Panc1 (cell line): ENCODE results near the gene SHLD3.

Source experiments
- POLR2AphosphoS5 ChIP-seq: IDR thresholded peaks from 2 replicates; pipeline ENCODE4 v1.6.1; 2012; ENCODE audit warnings: mild to moderate bottlenecking, low read depth, low read length, moderate library complexity
- SIN3A ChIP-seq: IDR thresholded peaks from 2 replicates; pipeline ENCODE4 v1.6.1; 2012; ENCODE audit warnings: low read depth, mild to moderate bottlenecking, low read length, moderate library complexity, borderline replicate concordance; ENCODE audit not compliant: insufficient read depth
- TCF7L2 ChIP-seq: IDR thresholded peaks from 2 replicates; pipeline ENCODE4 v1.6.1; 2011; ENCODE audit warnings: mild to moderate bottlenecking, low read depth, low read length, inconsistent platforms
- TF ChIP-seq, protein P1 (sequence below): fragments of 450-650 bp; IDR thresholded peaks from 2 replicates; pipeline ENCODE4 v1.5.1; 2017; ENCODE audit warnings: mild to moderate bottlenecking
- TF ChIP-seq, protein P2 (sequence below), 2 experiments: IDR thresholded peaks; 2 replicates each; pipeline ENCODE4 v1.6.1; 2011 to 2012; ENCODE audit warnings: low read depth in 2 of 2, control low read depth in 1 of 2, low read length in 1 of 2, mild to moderate bottlenecking in 1 of 2, moderate library complexity in 1 of 2; ENCODE audit not compliant: insufficient read depth in 1 of 2

DNA sequence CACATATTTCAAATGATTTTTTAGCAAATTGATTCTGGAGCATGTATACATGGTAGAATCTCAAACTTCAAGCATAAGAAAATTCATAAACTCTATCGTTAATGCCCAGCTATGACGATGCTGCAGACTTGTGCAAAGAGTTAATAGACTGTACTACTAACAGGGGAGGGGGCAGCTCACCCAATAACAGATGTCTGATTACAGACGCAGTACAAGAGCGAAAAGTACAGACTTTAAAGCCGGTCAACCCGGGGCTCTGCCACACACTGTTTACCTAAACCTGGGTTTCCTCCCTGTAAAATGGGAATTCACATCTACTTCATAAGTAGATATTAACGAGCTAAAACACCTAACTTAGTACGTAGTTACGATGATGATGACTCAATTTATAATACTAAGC is 1.3 kb upstream of the SHLD3 start:
- TF ChIP-seq, protein P1, sequence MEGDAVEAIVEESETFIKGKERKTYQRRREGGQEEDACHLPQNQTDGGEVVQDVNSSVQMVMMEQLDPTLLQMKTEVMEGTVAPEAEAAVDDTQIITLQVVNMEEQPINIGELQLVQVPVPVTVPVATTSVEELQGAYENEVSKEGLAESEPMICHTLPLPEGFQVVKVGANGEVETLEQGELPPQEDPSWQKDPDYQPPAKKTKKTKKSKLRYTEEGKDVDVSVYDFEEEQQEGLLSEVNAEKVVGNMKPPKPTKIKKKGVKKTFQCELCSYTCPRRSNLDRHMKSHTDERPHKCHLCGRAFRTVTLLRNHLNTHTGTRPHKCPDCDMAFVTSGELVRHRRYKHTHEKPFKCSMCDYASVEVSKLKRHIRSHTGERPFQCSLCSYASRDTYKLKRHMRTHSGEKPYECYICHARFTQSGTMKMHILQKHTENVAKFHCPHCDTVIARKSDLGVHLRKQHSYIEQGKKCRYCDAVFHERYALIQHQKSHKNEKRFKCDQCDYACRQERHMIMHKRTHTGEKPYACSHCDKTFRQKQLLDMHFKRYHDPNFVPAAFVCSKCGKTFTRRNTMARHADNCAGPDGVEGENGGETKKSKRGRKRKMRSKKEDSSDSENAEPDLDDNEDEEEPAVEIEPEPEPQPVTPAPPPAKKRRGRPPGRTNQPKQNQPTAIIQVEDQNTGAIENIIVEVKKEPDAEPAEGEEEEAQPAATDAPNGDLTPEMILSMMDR = no peak
- no peak for TF ChIP-seq SIN3A
- TF ChIP-seq, protein P2, sequence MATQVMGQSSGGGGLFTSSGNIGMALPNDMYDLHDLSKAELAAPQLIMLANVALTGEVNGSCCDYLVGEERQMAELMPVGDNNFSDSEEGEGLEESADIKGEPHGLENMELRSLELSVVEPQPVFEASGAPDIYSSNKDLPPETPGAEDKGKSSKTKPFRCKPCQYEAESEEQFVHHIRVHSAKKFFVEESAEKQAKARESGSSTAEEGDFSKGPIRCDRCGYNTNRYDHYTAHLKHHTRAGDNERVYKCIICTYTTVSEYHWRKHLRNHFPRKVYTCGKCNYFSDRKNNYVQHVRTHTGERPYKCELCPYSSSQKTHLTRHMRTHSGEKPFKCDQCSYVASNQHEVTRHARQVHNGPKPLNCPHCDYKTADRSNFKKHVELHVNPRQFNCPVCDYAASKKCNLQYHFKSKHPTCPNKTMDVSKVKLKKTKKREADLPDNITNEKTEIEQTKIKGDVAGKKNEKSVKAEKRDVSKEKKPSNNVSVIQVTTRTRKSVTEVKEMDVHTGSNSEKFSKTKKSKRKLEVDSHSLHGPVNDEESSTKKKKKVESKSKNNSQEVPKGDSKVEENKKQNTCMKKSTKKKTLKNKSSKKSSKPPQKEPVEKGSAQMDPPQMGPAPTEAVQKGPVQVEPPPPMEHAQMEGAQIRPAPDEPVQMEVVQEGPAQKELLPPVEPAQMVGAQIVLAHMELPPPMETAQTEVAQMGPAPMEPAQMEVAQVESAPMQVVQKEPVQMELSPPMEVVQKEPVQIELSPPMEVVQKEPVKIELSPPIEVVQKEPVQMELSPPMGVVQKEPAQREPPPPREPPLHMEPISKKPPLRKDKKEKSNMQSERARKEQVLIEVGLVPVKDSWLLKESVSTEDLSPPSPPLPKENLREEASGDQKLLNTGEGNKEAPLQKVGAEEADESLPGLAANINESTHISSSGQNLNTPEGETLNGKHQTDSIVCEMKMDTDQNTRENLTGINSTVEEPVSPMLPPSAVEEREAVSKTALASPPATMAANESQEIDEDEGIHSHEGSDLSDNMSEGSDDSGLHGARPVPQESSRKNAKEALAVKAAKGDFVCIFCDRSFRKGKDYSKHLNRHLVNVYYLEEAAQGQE (IDR thresholded peaks at IDR 0.05; ENCODE audit: insufficient read depth in 1 of 2, low read depth in 2 of 2, low read length in 1 of 2) = no peak
- no peak for TF ChIP-seq TCF7L2
- no peak for TF ChIP-seq POLR2AphosphoS5
